Neural progenitor cell (in vitro differentiated cells): ENCODE results near the gene TMEM94. TPM values are rescaled to one million over a fixed set of nuclear protein-coding genes. Genes with fewer than 3 reads are reported as not detected.

Experiments used
- DNase-seq: peaks from one replicate; pipeline ENCODE4 v3.0.0-alpha.2; 2016; ENCODE audit warnings: low spot score
- H2AFZ ChIP-seq: fragments of 200-600 bp; sonication (generic); replicated peaks from 2 replicates; pipeline ENCODE4 v1.6.1; 2016; ENCODE audit warnings: antibody characterized with exemption
- H3F3A ChIP-seq: fragments of 200-600 bp; sonication (generic); 2 replicates; pipeline ENCODE4 v1.6.1; 2016; ENCODE audit warnings: antibody characterized with exemption, low read depth
- H3K27ac ChIP-seq: fragments of 200-600 bp; sonication (generic); 2 replicates; pipeline ENCODE4 v1.5.1; 2016; ENCODE audit warnings: mild to moderate bottlenecking
- H3K27me3 ChIP-seq: fragments of 200-600 bp; sonication (generic); 2 replicates; pipeline ENCODE4 v1.6.1; 2016; ENCODE audit warnings: mild to moderate bottlenecking, moderate library complexity
- H3K36me3 ChIP-seq: fragments of 200-600 bp; sonication (generic); 2 replicates; pipeline ENCODE4 v1.5.1; 2016
- H3K4me1 ChIP-seq: fragments of 200-600 bp; sonication (generic); 2 replicates; pipeline ENCODE4 v1.6.1; 2016; ENCODE audit warnings: mixed run types
- H3K4me2 ChIP-seq: fragments of 200-600 bp; sonication (generic); 2 replicates; pipeline ENCODE4 v1.6.1; 2016
- H3K4me3 ChIP-seq: fragments of 200-600 bp; sonication (generic); 2 replicates; pipeline ENCODE4 v1.5.1; 2016
- H3K79me2 ChIP-seq: fragments of 200-600 bp; sonication (generic); 2 replicates; pipeline ENCODE4 v1.6.1; 2016; ENCODE audit warnings: low read depth
- H3K9ac ChIP-seq: fragments of 200-600 bp; sonication (generic); 2 replicates; pipeline ENCODE4 v1.6.1; 2016
- H3K9me3 ChIP-seq: fragments of 200-600 bp; sonication (generic); 2 replicates; pipeline ENCODE4 v1.5.1; 2016; ENCODE audit warnings: low read depth
- H4K20me1 ChIP-seq: fragments of 200-600 bp; sonication (generic); 2 replicates; pipeline ENCODE4 v1.6.1; 2016; ENCODE audit warnings: low read depth
- H3K27ac Mint-ChIP-seq: 3 replicates; pipeline ENCODE4 v1.8.0; 2021; ENCODE audit warnings: mixed read lengths
- H3K27me3 Mint-ChIP-seq: 2 replicates; pipeline ENCODE4 v1.8.0; 2022; ENCODE audit warnings: low read depth, mild to moderate bottlenecking, inconsistent platforms, moderate library complexity, mixed read lengths; ENCODE audit not compliant: insufficient read depth
- H3K36me3 Mint-ChIP-seq: 3 replicates; pipeline ENCODE4 v1.8.0; 2021; ENCODE audit warnings: mixed read lengths
- H3K4me1 Mint-ChIP-seq: 3 replicates; pipeline ENCODE4 v1.8.0; 2021; ENCODE audit warnings: mixed read lengths
- H3K4me3 Mint-ChIP-seq: 3 replicates; pipeline ENCODE4 v1.8.0; 2021; ENCODE audit warnings: mild to moderate bottlenecking, moderate library complexity, mixed read lengths
- H3K9me3 Mint-ChIP-seq: 3 replicates; pipeline ENCODE4 v1.8.0; 2020; ENCODE audit warnings: mixed read lengths
- CTCF ChIP-seq: fragments of 200-600 bp; sonication (generic); IDR thresholded peaks from 2 replicates; pipeline ENCODE4 v1.5.1; 2017; ENCODE audit warnings: antibody characterized with exemption, mild to moderate bottlenecking
- EZH2 ChIP-seq: fragments of 200-600 bp; sonication (generic); IDR thresholded peaks from 2 replicates; pipeline ENCODE4 v1.6.1; 2017; ENCODE audit warnings: antibody characterized with exemption, mild to moderate bottlenecking, moderate library complexity
- EZH2phosphoT487 ChIP-seq: fragments of 200-600 bp; sonication (generic); IDR thresholded peaks from 2 replicates; pipeline ENCODE4 v1.6.1; 2017; ENCODE audit warnings: antibody characterized with exemption
- total RNA-seq: library from RNA; depleted of rRNA; stranded (reverse); fragments of >200 nt; gene quantifications from 2 replicates; pipeline ENCODE4 v1.2.3, GENCODE V29; 2015; ENCODE audit warnings: low replicate concordance

Gene TMEM94
- total RNA-seq, 1 donor from 2014 or later = 23.6 TPM

GRCh38 chr17:75439287-75439686 is 17.1 kb upstream of the TMEM94 start:
- Mint-ChIP-seq H3K9me3 (no peaks in the 10 kb centered on the region), H3K4me3 (no peak overlapping the region), H3K36me3 (no peaks in the 10 kb centered on the region), H3K27ac (no peak overlapping the region), H3K27me3 (no peaks in the 10 kb centered on the region), H3K4me1 (peaks cover 10% of the 10 kb centered on the region)
- H3K4me1 ChIP-seq = no peaks in the 10 kb centered on the region
- H3K4me3 ChIP-seq = no peak overlapping the region
- TF ChIP-seq EZH2 (no peak), EZH2phosphoT487 (no peak), CTCF (no peak)
- no peaks in the 10 kb centered on the region for H4K20me1 ChIP-seq
- H3K27ac ChIP-seq = no peak overlapping the region
- no peaks in the 10 kb centered on the region for H3F3A ChIP-seq
- H3K9ac ChIP-seq = no peak overlapping the region
- no peak for DNase-seq
- no peaks in the 10 kb centered on the region for H3K79me2 ChIP-seq
- H3K27me3 ChIP-seq = no peaks in the 10 kb centered on the region
- H3K4me2 ChIP-seq = no peak overlapping the region
- no peak overlapping the region for H2AFZ ChIP-seq
- H3K36me3 ChIP-seq = no peaks in the 10 kb centered on the region
- H3K9me3 ChIP-seq = no peaks in the 10 kb centered on the region

GRCh38 chr17:75440738-75441448 is 15.5 kb upstream of the TMEM94 start:
- H2AFZ ChIP-seq = no peak overlapping the region
- H3K27ac Mint-ChIP-seq = no peak overlapping the region
- H3K9me3 ChIP-seq = no peaks in the 10 kb centered on the region
- H3K4me3 Mint-ChIP-seq = no peak overlapping the region
- no peaks in the 10 kb centered on the region for H3K27me3 Mint-ChIP-seq
- no peaks in the 10 kb centered on the region for H4K20me1 ChIP-seq
- H3K27me3 ChIP-seq = no peaks in the 10 kb centered on the region
- H3K79me2 ChIP-seq = no peaks in the 10 kb centered on the region
- H3K4me2 ChIP-seq = no peak overlapping the region
- no peaks in the 10 kb centered on the region for H3K36me3 Mint-ChIP-seq
- no peaks in the 10 kb centered on the region for H3K9me3 Mint-ChIP-seq
- TF ChIP-seq EZH2 = no peak
- no peak for TF ChIP-seq CTCF
- no peak for TF ChIP-seq EZH2phosphoT487
- H3K4me1 Mint-ChIP-seq = peaks cover 10% of the 10 kb centered on the region
- no peak overlapping the region for H3K4me3 ChIP-seq
- DNase-seq = no peak
- no peaks in the 10 kb centered on the region for H3K4me1 ChIP-seq
- no peaks in the 10 kb centered on the region for H3F3A ChIP-seq
- no peak overlapping the region for H3K27ac ChIP-seq
- H3K36me3 ChIP-seq = no peaks in the 10 kb centered on the region
- no peak overlapping the region for H3K9ac ChIP-seq

- no peak for TF ChIP-seq EZH2
- TF ChIP-seq CTCF = no peak
- TF ChIP-seq EZH2phosphoT487 = no peak
- Histone ChIP-seq H4K20me1 (no peaks in the 10 kb centered on the region), H2AFZ (no peak overlapping the region), H3K27me3 (no peaks in the 10 kb centered on the region), H3K4me1 (no peaks in the 10 kb centered on the region), H3K4me2 (no peak overlapping the region), H3K9ac (no peak overlapping the region), H3F3A (no peaks in the 10 kb centered on the region), H3K36me3 (no peaks in the 10 kb centered on the region), H3K79me2 (no peaks in the 10 kb centered on the region), H3K27ac (no peak overlapping the region), H3K9me3 (no peaks in the 10 kb centered on the region), H3K4me3 (no peak overlapping the region)
- Mint-ChIP-seq H3K27me3 (no peaks in the 10 kb centered on the region), H3K4me1 (peaks cover 10% of the 10 kb centered on the region), H3K36me3 (no peaks in the 10 kb centered on the region), H3K27ac (no peak overlapping the region), H3K9me3 (no peaks in the 10 kb centered on the region), H3K4me3 (no peak overlapping the region)
- no peak for DNase-seq
These were observed 14.0 kb upstream of the TMEM94 start for GRCh38 chr17:75442168-75443103.
